ENCODE measurements around the gene PEAK3.

The PEAK3 gene

DNA sequence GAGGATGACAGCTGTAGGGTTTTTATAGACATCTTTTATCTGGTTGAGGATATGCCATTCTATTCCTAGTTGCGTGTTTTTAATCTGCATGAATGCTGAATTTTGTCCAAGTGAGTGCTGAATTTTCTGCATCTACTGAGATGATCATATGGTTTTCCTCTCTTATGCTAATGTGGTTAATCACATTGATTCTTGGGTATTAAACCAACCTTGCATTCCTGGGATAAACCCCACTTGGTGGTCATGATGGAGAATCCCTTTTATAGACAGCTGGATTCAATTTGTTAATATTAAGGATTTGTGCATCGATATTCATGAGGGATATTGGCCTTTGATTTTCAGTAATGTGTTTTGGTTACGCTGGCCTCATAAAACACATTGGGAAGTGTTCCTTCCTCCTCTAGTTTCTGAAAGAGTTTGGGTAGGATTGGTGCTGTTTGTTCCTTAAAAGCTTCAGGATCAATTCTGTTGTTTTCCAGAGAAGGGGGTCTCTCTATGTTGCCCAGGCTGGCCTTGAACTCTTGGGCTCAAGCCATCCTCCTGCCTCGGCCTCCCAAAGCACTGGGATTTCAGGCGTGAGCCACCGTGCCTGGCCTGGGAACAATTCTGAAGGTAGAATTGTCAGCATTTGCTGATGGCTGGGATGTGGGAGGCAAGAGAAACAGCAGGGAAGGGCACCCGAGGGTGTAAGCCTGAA lies 33.3 kb upstream of the PEAK3 start:
- no peak overlapping the region for H3K4me3 ChIP-seq (ENCODE audit: low read length)
- DNase-seq (ENCODE audit: low read depth), result no peak
- TF ChIP-seq, protein P1, sequence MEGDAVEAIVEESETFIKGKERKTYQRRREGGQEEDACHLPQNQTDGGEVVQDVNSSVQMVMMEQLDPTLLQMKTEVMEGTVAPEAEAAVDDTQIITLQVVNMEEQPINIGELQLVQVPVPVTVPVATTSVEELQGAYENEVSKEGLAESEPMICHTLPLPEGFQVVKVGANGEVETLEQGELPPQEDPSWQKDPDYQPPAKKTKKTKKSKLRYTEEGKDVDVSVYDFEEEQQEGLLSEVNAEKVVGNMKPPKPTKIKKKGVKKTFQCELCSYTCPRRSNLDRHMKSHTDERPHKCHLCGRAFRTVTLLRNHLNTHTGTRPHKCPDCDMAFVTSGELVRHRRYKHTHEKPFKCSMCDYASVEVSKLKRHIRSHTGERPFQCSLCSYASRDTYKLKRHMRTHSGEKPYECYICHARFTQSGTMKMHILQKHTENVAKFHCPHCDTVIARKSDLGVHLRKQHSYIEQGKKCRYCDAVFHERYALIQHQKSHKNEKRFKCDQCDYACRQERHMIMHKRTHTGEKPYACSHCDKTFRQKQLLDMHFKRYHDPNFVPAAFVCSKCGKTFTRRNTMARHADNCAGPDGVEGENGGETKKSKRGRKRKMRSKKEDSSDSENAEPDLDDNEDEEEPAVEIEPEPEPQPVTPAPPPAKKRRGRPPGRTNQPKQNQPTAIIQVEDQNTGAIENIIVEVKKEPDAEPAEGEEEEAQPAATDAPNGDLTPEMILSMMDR (conservative IDR thresholded peaks at IDR 0.05; ENCODE audit: low read length), result no peak

DNA sequence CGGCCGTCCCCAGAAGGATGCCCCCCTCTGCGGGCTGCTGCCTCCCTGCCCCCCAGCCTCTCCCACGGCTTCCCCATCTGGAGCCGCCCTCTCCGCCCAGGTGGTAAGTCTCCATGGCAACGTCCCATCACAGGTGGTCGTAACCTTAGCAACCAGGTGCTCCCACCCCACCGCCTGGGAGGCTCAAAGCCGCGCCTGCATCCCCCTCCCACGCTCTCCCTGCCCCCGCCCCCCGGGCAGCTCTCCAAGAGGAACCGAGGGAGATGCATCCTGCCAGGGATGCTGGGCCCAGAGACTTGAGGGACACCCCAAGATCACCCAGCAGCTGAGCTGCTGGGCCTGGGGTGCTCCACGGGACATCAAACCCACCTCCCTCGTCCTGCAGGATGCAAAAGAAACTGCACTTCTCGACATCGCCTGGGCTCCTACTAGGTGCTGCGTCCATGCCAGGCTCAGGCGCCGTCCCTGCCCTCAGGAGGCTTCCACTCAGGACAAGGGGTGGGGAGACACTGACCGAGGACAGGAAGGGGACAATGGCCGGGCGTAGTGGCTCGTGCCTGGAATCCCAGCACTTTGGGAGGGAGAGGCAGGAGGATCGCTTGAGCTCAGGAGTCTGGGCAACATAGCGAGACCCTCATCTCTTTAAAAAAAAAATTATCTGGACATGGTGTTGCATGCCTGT lies 31.0 kb upstream of the PEAK3 start:
- DNase-seq (ENCODE audit: low read depth), result no peak
- TF ChIP-seq, protein P1 (conservative IDR thresholded peaks at IDR 0.05; ENCODE audit: low read length), result no peak
- H3K4me3 ChIP-seq (ENCODE audit: low read length), result no peak overlapping the region

- TF ChIP-seq, protein P1 (conservative IDR thresholded peaks at IDR 0.05; ENCODE audit: low read length), result no peak
- DNase-seq (ENCODE audit: low read depth), result no peak
- no peak overlapping the region for H3K4me3 ChIP-seq (ENCODE audit: low read length)
Measured at GRCh38 chr19:2311093-2311492, 29.1 kb upstream of the PEAK3 start.

DNA sequence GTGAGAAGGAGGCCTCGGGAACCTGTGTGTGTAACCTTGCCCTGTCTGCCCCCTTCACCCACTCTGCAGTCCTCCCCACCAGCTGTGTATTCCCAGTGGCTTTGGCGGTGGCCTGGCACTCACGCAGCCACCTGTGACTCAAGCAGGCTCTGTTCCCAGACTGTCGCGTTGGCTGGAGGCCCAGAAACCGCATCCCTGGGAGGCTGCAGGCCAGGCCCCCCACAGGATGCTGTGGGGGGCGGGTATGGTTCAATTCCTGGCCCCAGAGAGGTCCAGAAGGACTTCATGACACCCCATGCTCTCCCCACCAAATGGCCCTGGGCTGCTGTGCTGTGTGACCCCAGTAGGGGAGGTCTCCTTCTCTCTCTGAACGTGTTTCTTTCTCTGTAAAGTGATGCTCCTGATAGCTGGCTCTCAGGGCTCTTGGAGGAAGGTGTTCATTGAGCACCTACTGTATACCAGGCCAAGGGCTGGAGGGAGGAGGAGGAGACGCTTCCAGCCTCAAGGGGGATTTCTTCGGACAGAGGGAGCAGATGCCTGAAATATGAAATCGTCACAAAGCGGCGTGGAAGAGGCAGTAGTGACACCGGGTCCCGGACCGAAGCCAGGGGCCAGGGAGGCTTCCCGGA lies 27.9 kb upstream of the PEAK3 start:
- TF ChIP-seq, protein P1 (conservative IDR thresholded peaks at IDR 0.05; ENCODE audit: low read length), result no peak
- no peak overlapping the region for H3K4me3 ChIP-seq (ENCODE audit: low read length)
- peak; percentile 47 for DNase-seq (ENCODE audit: low read depth)

- TF ChIP-seq, protein P1 (conservative IDR thresholded peaks at IDR 0.05; ENCODE audit: low read length), result no peak
- H3K4me3 ChIP-seq (ENCODE audit: low read length), result peak within 1 kb of the TSS; percentile 30; the same call in 1 of the 2 replicates
- DNase-seq (ENCODE audit: low read depth), result no peak
Measured at GRCh38 chr19:2308114-2308556, 26.2 kb upstream of the PEAK3 start, which contains the start of gene LINGO3. TSS of gene LINGO3 (minus strand) at chr19:2308154. CDS start at chr19:2291776, 16,378 bp downstream.

DNA sequence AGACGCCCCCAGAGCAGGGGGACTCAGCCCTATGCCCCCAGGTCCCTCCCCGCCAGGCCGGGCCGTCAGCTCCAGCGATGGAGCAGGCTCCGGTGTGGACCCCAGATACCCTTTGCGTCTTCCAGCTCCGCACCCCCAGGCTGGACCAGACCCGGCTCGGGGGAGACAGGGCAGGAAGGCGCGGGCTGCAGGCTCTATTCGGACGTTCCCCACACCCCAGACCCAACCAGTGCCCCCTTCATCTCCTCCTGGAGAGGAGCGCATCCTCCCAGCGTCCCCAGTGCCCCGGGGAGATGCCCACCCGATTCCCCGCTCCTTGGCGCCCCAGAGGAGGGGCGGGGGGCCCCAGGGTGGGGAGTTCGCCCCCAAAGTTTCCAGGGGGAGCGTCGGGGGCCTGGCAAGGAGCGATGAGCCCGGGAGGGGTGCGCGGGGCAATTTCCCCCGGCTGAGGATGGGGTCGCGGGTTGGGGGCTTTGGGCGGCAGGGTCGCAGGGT lies 25.6 kb upstream of the PEAK3 start:
- TF ChIP-seq, protein P1 (conservative IDR thresholded peaks at IDR 0.05; ENCODE audit: low read length), result no peak
- no peak overlapping the region for H3K4me3 ChIP-seq (ENCODE audit: low read length)
- DNase-seq (ENCODE audit: low read depth), result no peak
